ENCODE measurements around the gene COL18A1. TPM values are rescaled to one million over a fixed set of nuclear protein-coding genes. Genes with fewer than 3 reads are reported as not detected.

The COL18A1 gene
- total RNA-seq, 1 experiment from 2014 or later, result 676 TPM

DNA sequence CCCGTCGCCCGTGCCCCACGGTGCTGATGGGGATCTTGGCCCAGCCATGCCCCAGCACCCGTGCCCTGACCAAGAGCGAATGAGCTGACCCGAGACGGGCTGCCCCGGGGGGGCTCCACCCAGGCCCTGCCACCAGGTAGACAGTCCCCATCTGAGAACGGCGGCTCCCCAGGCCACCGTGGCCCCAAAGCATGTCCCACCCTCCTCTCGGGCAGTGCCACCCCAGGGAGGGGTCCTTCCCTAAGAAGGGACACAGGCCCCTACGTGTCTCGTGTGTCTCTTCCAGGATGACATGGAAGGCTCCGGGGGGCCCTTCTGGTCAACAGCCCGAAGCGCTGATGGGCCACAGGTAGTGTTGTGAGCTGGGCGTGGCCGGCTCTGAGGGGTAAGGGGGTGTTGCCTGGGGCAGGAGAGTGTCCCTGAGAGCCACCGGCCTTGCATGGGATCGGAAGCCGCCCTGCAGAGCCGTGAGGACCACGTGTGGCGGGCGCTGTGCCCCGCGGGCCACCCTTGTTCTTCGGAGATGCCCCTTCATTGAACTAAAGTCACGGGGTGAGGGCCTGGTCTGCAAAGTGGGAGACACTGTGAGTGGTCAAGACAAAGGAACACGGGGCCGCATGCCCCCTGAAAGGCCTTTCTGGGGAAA is 82.3 kb downstream of the COL18A1 start:
- ChIA-PET POLR2A (no interaction called here), CTCF (no interaction called here)
- intact Hi-C loops (cut with micrococcal nuclease; ENCODE audit: unreplicated experiment), result no loop called here
- ATAC-seq (no peak), DNase-seq (ENCODE audit: low read depth, low spot score) (no peak)
- in situ Hi-C loops (cut with HindIII; ENCODE audit: low pct_unique_long_range_greater_than_20kb, low sequenced_read_pairs), result no loop called here
- Histone ChIP-seq H3K4me3 (ENCODE audit: low read depth in 2 of 2, low read length in 2 of 2) (no peak overlapping the region), H3K27ac (ENCODE audit: low read length) (peak overlapping the region; percentile 74), H3K36me3 (ENCODE audit: control insufficient read depth, insufficient read depth, low read length) (no peaks in the 10 kb centered on the region; the same call in 1 of the 2 replicates), H3K4me1 (ENCODE audit: control insufficient read depth, insufficient read depth, low read length) (peaks cover 26% of the 10 kb centered on the region), H3K27me3 (ENCODE audit: control insufficient read depth, insufficient read depth, low read length) (no peaks in the 10 kb centered on the region), H3K9me3 (ENCODE audit: control insufficient read depth, insufficient read depth, low read depth, low read length) (no peaks in the 10 kb centered on the region)
- no TSS peak for BruUV-seq (replicated peaks)
- no peak for TF ChIP-seq REST (IDR thresholded peaks at IDR 0.05; ENCODE audit: insufficient read depth in 1 of 2, low read depth in 2 of 2, low read length in 1 of 2)
- no peak for TF ChIP-seq TCF7L2 (IDR thresholded peaks at IDR 0.05; ENCODE audit: low read depth, low read length)
- TF ChIP-seq SIN3A (IDR thresholded peaks at IDR 0.05; ENCODE audit: borderline replicate concordance, insufficient read depth, low read depth, low read length), result no peak
- no peak; the same call in 1 of the 2 replicates for TF ChIP-seq POLR2AphosphoS5 (IDR thresholded peaks at IDR 0.05; ENCODE audit: low read depth, low read length)

DNA sequence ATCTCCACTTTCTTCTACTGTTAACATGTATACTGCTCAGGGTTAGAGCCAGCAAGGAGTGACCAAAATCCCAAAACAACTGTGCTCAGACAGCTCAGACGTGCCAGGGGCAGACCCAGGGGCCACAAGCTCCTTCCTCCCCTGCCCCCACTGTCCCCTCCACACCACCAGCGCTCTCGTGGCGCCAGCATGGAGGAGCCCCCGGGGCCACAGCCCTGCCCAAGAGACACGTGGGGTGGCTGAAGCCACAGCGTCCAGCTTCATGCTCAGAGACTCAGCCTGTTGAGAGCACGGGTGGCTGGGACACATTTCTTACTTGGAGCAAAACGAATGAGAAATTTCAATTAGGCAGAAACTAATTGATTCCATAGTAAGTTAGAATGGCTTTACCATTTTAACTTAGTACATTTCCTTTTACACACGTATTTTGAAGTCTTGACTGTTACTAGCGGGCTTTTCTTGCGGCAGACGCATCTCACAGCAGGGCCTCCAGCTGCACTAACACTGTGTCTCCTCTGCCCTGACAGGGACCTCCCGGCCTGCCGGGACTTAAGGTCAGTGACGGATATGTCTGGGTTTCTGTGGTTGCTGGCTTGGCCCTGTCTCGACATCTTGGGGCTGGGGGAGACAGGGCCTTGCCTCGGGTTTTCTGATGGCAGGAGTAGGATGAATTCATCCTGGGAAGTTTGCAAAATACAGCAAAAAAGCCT is 83.1 kb downstream of the COL18A1 start:
- no peaks in the 10 kb centered on the region for H3K27me3 ChIP-seq (ENCODE audit: control insufficient read depth, insufficient read depth, low read length)
- ChIA-PET POLR2A (no interaction called here), CTCF (no interaction called here)
- H3K4me1 ChIP-seq (ENCODE audit: control insufficient read depth, insufficient read depth, low read length), result peaks cover 26% of the 10 kb centered on the region
- ATAC-seq, result peak; percentile 5; the same call in 1 of the 2 replicates
- H3K9me3 ChIP-seq (ENCODE audit: control insufficient read depth, insufficient read depth, low read depth, low read length), result no peaks in the 10 kb centered on the region
- no peak for DNase-seq (ENCODE audit: low read depth, low spot score)
- TSS peak; percentile 67 for BruUV-seq (replicated peaks)
- in situ Hi-C loops (cut with HindIII; ENCODE audit: low pct_unique_long_range_greater_than_20kb, low sequenced_read_pairs), result no loop called here
- no peak for TF ChIP-seq REST (IDR thresholded peaks at IDR 0.05; ENCODE audit: insufficient read depth in 1 of 2, low read depth in 2 of 2, low read length in 1 of 2)
- no peak for TF ChIP-seq POLR2AphosphoS5 (IDR thresholded peaks at IDR 0.05; ENCODE audit: low read depth, low read length)
- TF ChIP-seq, protein P1, sequence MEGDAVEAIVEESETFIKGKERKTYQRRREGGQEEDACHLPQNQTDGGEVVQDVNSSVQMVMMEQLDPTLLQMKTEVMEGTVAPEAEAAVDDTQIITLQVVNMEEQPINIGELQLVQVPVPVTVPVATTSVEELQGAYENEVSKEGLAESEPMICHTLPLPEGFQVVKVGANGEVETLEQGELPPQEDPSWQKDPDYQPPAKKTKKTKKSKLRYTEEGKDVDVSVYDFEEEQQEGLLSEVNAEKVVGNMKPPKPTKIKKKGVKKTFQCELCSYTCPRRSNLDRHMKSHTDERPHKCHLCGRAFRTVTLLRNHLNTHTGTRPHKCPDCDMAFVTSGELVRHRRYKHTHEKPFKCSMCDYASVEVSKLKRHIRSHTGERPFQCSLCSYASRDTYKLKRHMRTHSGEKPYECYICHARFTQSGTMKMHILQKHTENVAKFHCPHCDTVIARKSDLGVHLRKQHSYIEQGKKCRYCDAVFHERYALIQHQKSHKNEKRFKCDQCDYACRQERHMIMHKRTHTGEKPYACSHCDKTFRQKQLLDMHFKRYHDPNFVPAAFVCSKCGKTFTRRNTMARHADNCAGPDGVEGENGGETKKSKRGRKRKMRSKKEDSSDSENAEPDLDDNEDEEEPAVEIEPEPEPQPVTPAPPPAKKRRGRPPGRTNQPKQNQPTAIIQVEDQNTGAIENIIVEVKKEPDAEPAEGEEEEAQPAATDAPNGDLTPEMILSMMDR (IDR thresholded peaks at IDR 0.05), result no peak
- no peak for TF ChIP-seq TCF7L2 (IDR thresholded peaks at IDR 0.05; ENCODE audit: low read depth, low read length)
- TF ChIP-seq SIN3A (IDR thresholded peaks at IDR 0.05; ENCODE audit: borderline replicate concordance, insufficient read depth, low read depth, low read length), result no peak
- H3K36me3 ChIP-seq (ENCODE audit: control insufficient read depth, insufficient read depth, low read length), result no peaks in the 10 kb centered on the region; the same call in 1 of the 2 replicates
- peak overlapping the region; percentile 74 for H3K27ac ChIP-seq (ENCODE audit: low read length)
- intact Hi-C loops (cut with micrococcal nuclease; ENCODE audit: unreplicated experiment), result no loop called here
- H3K4me3 ChIP-seq (ENCODE audit: low read depth in 2 of 2, low read length in 2 of 2), result no peak overlapping the region

All from Panc1 (cell line).